NOMO-1 (cell line): ENCODE measurements around the gene KANSL1L.
"Not testable (repeated sequence)": the region's sequence is repeated elsewhere in the genome, so short reads cannot be mapped to it uniquely, and the experiment has no call there.

Experiments used
- DNase-seq, 2 experiments: peaks; one replicate each; lab custom pipeline; 2025; ENCODE audit not compliant: unreplicated experiment in 2 of 2; lab: John Stamatoyannopoulos, UW

KANSL1L gene

DNA sequence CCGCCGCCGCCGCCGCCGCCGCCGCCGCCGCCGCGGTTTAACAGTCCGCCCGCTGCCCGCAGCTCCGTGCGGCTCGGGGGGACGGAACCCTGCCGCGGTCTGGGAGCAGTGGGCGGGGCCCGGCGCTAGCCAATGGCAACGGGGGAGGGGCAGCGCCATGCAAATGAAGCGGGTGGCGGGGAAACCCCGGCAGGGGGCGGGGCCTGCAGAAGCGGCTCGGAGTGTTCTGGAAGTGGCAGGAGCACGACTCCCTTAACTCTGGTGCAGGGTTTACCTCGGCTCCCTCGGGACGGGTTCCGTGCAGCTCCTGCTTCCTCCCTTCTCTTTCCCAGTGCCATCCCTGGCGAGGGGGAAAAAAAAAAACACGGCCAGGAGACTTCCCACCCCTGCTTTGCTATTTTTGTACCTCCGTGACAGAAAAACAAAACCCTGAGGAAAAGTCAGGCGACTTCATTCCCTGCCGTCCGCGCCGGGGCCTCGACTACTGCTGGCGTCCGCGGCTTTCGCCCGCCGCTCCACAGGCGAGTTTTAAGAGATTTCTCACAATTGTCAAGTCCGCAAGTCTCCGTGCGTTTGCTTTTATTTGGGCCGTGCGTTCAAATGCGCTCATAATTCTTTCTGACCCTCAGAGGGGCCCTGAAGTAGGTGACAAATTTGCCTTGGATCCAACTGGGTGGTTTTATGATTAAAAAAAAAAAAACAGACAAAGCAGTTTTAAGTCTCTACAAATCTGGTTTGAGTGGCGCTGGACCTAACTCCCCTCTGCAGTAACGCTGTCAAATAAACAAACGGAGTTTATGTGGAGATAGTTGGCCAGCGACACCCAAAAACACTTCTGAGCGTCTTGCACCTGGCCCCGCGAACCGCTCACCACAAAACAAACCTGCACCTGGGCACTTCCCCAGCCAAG, at the start of gene KANSL1L:
Gene KANSL1L, minus strand, starts transcription at position 101 of the 910 bp plus-strand sequence. CDS start 16,827 bp downstream, outside the sequence.
- DNase-seq = peak; percentile 92 to 95

DNA sequence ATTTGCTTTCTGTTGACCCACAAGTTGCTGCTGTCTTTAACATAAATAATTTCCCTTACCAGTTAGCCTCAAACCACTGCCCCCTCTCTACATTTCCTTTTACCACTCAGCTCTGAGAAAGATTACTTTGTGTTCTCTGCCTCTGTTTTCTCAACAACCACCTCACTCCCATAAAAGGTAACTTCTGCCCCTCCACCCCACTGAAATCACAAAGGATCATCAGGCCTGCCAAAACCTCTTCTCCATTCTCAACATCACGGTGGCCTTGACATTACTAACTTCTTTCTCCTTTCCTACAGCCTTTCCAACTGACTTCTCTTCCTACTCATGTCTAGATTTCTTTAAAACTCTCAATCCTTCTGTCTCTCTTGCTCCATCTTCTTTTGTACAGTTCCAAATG, 43.9 kb upstream of the KANSL1L start:
- DNase-seq = no peak

- DNase-seq = no peak
Observed at GRCh38 chr2:210210185-210210584, 39.0 kb upstream of the KANSL1L start.

DNA sequence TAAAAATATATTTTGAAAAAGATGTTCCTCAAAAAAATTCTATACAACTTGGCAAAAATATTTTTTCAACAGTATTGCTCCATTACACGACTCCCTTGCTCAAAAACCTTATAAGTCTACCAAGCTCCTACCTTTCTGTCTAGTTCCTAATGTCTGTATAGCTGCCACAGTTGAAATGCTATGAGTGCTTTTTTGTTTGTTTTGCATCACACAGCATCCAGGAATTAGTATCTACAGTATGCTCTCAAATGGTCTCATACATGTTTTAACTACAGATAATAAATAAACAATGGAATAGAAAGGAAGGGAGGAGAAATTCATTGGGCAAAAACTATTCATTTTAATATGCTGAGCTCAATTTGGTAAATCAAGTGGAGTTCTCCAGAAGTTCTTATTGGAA, 36.7 kb upstream of the KANSL1L start:
- DNase-seq = no peak

GRCh38 chr2:210203558-210203957, 32.3 kb upstream of the KANSL1L start:
- DNase-seq = no peak

- no peak for DNase-seq
Observed at GRCh38 chr2:210203147-210203546, 31.9 kb upstream of the KANSL1L start.

DNA sequence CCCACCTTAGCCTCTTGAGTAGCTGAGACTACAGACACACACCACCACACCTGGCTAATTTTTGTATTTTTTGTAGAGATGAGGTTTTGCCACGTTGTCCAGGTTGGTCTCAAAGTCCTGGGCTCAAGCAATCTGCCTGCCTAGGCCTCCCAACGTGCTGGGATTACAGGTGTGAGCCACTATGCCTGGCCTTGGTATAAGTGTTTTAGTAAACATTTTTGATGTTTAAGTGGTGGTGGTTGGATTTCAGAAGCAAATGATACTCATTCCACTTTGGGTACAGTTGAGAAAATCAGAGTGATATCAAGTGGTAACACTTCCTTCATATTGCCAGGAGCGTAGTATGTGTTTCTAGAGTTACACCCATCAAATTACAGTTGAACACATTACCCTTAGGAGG, 28.6 kb upstream of the KANSL1L start:
- DNase-seq = no peak

DNA sequence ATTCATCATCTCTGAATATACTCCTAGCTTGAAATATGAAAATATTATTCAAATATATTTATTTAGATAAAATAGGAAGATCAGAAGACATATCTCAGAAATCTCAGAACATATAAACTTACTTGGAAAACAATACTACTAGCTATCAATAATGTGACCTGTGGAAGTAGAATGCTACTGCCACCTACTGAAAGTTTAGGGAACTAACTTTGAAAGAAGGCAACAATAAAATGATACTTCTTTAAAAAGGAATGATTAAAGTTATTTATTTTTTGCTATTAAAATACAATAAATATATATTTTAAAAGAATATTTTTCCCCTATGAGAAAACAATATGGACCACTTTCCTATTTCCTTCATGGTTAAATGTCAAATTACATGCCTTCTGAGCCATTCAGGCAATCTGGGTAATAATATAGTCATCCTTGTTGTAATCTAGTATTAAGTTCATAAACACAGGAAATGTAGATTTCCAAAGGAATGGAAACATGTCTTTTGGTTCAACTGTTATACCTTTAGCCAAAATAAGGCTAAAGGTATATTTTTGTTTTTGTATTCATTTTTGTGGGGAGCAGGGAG, 28.1 kb upstream of the KANSL1L start:
- peak in 1 of 2 experiments; percentile 49 for DNase-seq

DNA sequence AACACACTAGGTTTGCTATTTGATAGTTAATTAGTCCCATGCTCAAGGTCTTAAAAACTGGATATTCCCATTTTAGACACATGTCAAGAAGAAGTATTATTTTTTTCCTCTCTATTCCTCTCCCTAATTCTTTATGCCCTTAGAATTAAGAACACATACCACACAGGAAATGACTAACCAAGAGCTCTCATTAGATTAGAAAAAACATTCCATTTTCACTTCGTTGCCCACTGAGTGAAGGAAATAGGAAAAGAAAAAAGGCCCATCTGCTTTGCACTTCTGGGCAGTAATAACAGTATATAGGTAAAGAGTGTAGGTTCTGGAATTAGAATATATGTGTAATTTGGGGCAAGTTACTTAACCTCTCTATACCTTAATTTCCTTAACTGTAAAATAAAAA, 27.1 kb upstream of the KANSL1L start:
- no peak for DNase-seq

- no peak for DNase-seq
Observed at GRCh38 chr2:210197720-210198119, 26.5 kb upstream of the KANSL1L start.

DNA sequence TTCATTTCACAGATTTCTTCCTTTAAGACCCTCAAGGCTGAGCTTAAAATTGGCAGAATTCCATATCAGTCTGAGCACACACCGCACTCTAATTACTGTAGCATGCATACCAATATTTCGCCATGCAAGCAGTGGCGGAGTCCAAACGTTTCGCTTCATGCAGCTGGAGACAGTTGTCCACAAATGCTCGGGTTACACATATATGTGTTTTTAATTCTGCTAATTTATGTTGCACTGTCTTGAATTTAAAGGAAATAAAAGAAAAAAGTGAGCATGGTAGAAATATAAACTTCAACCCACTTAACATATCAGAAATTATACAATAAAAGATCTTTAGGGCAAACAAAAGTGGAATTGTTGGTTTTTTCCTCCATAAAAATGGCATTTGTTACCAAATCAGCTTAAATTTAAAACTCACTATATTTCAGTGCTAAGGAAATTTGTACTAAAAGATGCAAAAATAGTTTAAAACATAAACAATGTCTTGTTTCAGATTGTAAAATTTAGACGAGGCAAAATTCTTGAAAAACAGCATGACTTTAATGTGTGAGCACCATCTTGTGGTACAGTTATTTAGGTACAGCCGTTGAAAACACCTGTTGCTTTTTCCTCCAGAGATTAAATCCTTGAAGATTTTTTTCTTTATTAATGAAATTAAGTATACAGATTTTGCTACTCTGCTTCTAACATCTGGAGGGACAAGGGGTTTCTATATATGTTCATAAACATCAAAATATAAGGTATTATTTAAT, 24.1 kb upstream of the KANSL1L start:
- peak; percentile 37 to 62 for DNase-seq

DNA sequence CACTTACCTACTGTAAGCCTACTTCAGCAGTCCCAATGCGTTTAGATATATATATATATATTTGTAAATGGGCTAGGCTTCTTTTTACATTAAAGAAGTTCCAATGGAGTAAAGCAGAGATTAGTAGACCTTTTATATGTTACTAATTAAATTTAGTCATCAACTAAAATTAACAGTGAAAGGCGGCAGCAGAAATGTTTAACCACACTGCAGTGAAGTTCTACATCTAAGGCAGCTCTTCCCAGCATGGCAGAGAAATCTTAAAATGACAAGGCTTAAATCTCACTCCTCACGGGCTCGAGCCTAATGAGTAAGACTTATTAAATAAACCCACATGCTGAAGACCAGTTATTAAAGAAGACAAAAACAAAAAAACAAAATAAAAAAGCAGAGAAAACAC, 19.1 kb upstream of the KANSL1L start:
- no peak for DNase-seq

DNA sequence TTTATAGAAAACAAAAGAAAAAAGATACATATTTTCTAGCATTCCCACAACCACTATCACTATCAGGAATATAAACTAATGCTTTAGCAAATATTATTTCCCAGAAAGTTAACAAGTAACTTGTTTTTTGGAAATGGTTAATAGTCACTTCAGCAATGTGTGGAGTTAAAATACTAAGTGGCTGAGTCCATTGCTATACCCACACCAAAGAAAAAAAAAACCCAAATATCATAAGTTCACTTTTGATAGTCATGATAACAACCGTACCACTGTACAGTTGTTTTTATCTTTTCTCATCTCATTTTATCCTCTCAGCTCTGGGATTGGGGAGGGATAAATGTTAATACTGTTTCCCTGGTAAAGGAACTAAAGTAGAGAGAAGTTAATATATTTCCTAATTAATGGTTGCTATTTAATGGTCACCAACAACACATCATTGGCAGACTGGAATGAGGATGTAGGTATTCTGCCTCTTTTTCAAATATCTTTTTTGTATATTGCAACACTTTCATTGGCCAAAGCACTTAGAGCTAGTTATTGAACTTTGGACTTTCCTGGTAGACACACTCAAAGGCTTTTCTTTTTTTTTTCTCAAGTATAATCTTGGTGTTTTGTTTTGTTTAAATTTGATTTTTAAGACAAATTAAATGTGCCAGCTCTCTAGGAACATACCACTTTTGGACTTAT, 18.4 kb upstream of the KANSL1L start:
- DNase-seq = peak; percentile 38 to 74

- no peak for DNase-seq
Observed at GRCh38 chr2:210188755-210189154, 17.5 kb upstream of the KANSL1L start.

GRCh38 chr2:210188190-210188589, 17.0 kb upstream of the KANSL1L start:
- DNase-seq = no peak

- not testable (repeated sequence) for DNase-seq
Observed at GRCh38 chr2:210183936-210184335, 12.7 kb upstream of the KANSL1L start.

GRCh38 chr2:210181606-210182088, 10.4 kb upstream of the KANSL1L start:
- DNase-seq = not testable (repeated sequence)

GRCh38 chr2:210181033-210181605, 9.9 kb upstream of the KANSL1L start:
- DNase-seq = not testable (repeated sequence)

- DNase-seq = no peak
Observed at GRCh38 chr2:210180477-210180876, 9.3 kb upstream of the KANSL1L start.

DNA sequence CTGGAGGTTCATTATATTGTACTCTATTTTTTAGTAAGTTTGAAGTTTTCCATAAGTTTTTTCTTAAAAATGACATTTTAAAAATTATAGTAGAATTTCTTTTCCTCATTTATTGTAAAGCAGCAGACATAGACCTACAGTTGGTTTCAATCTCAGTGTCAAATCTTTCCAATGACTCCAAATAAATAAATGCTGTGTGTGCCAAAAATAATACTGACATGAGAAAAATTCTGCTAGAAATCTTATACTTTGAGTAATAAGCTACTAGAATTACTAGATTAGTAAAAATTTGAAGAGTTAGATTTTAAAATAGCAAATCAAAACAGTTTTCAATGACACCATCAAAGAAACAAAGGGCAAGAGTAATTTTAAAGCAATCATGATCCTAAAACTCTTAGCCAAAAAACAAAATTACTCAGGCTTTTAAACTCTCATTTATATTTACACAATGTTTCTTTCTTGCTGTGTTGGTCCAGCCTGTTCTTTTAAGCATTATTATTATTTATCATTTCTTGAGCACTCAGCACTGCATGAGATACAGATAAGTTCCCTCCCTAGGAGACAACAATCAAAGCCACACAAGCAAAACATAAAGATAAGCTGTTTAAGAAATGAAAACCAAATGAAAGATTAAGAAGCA, 8.3 kb upstream of the KANSL1L start:
- no peak for DNase-seq
